A549 (cell line): Measurements from ENCODE around the gene VSTM2B. TPM values are rescaled to one million over a fixed set of nuclear protein-coding genes. Genes with fewer than 3 reads are reported as not detected.
A peak's percentile ranks its signal among the peaks of the same experiment; 100 is the strongest.

Source experiments
- ATAC-seq, 2 experiments: fragments of 200-7000 bp in 1 of 2; fragments of >200 bp in 1 of 2; cut with Nextera tagmentation in 1 of 2; cut with Tn5 transposase in 1 of 2; 3 replicates each; pipeline versions ENCODE4 v1.8.0 to v1.9.1; 2018 to 2020; ENCODE audit warnings: mild to moderate bottlenecking in 1 of 2, moderate library complexity in 1 of 2
- CTCF ChIA-PET: fragments of 300-600 bp; sonication (Branson Sonifier 250); formaldehyde crosslinking; extraction: SDS; loops from one replicate; lab custom pipeline; 2021; ENCODE audit warnings: antibody characterized with exemption, inconsistent platforms; lab: Yijun Ruan, JAX
- POLR2A ChIA-PET: fragments of 350-600 bp; formaldehyde crosslinking; extraction: SDS; loops from one replicate; lab custom pipeline; 2021; ENCODE audit warnings: antibody characterized with exemption, inconsistent platforms; lab: Yijun Ruan, JAX
- DNase-seq, 2 experiments: peaks; one replicate each; pipeline versions ENCODE4 v3.0.0 to v3.0.0-alpha.2; 2011 to 2016; ENCODE audit warnings: low read depth in 1 of 2, low spot score in 1 of 2
- FAIRE-seq: peaks from 2 replicates; lab custom pipeline; 2011; peaks lifted over from hg19 to GRCh38; lab: Jason Lieb, UNC
- H3K27ac ChIP-seq, 2 experiments: fragments of >200 bp; sonication (Bioruptor Twin); formaldehyde crosslinking; 3 replicates each; pipeline ENCODE4 v1.5.1; 2016 to 2017
- H3K4me1 ChIP-seq: fragments of >200 bp; sonication (Bioruptor Twin); formaldehyde crosslinking; 3 replicates; pipeline ENCODE4 v1.6.1; 2016
- H3K4me2 ChIP-seq: fragments of >200 bp; sonication (Bioruptor Twin); formaldehyde crosslinking; 3 replicates; pipeline ENCODE4 v1.6.1; 2016
- H3K4me3 ChIP-seq: fragments of >200 bp; sonication (Bioruptor Twin); formaldehyde crosslinking; 3 replicates; pipeline ENCODE4 v1.5.1; 2016
- H3K9me3 ChIP-seq: fragments of >200 bp; sonication (Bioruptor Twin); formaldehyde crosslinking; 3 replicates; pipeline ENCODE4 v1.6.1; 2016
- CEBPB ChIP-seq, 2 experiments: fragments of >200 bp in 1 of 2; sonication (Bioruptor Twin) in 1 of 2; formaldehyde crosslinking in 1 of 2; IDR thresholded peaks; 2 replicates each; pipeline ENCODE4 v1.6.1; 2012 to 2016
- CHD2 ChIP-seq: fragments of 150-350 bp; IDR thresholded peaks from 2 replicates; pipeline ENCODE4 v1.6.1; 2014; ENCODE audit warnings: low read length; ENCODE audit not compliant: partially characterized antibody
- CHD4 ChIP-seq: fragments of 200-600 bp; sonication (generic); IDR thresholded peaks from 2 replicates; pipeline ENCODE4 v1.6.1; 2016; ENCODE audit warnings: antibody characterized with exemption, mild to moderate bottlenecking, borderline replicate concordance
- EHMT2 ChIP-seq: fragments of 200-600 bp; sonication (generic); IDR thresholded peaks from 2 replicates; pipeline ENCODE4 v1.6.1; 2016; ENCODE audit warnings: antibody characterized with exemption, low read depth, mild to moderate bottlenecking, moderate library complexity
- ELK1 ChIP-seq: fragments of 150-350 bp; IDR thresholded peaks from 2 replicates; pipeline ENCODE4 v1.6.1; 2014; ENCODE audit warnings: low read depth, mild to moderate bottlenecking, low read length
- FOSL2 ChIP-seq, 2 experiments: fragments of 450-650 bp in 1 of 2; fragments of >200 bp in 1 of 2; sonication (Bioruptor Twin) in 1 of 2; formaldehyde crosslinking; IDR thresholded peaks; 2 replicates each; pipeline versions ENCODE4 v1.5.0 to v1.6.1; 2016 to 2020; ENCODE audit warnings: mild to moderate bottlenecking in 1 of 2, moderate library complexity in 1 of 2
- FOXS1 ChIP-seq: fragments of 250-450 bp; sonication (Bioruptor Pico); IDR thresholded peaks from 2 replicates; pipeline ENCODE4 v1.5.0; 2020; ENCODE audit warnings: mild to moderate bottlenecking, moderate library complexity
- HMGXB4 ChIP-seq: fragments of 250-450 bp; sonication (Bioruptor Pico); IDR thresholded peaks from 2 replicates; pipeline ENCODE4 v1.5.0; 2021; ENCODE audit warnings: mild to moderate bottlenecking, moderate library complexity, borderline replicate concordance
- HOXB13 ChIP-seq: fragments of 250-450 bp; sonication (Bioruptor Pico); IDR thresholded peaks from 2 replicates; pipeline ENCODE4 v1.5.0; 2020; ENCODE audit warnings: low read depth, mild to moderate bottlenecking, moderate library complexity
- JUN ChIP-seq, 2 experiments: fragments of >200 bp; sonication (Bioruptor Twin); formaldehyde crosslinking; IDR thresholded peaks; 2 replicates in 1 of 2; 3 replicates in 1 of 2; pipeline ENCODE4 v1.6.1; 2016 to 2017
- KDM1A ChIP-seq: fragments of 200-600 bp; sonication (generic); IDR thresholded peaks from 2 replicates; pipeline ENCODE4 v1.6.1; 2016; ENCODE audit warnings: low read depth, mild to moderate bottlenecking
- MAZ ChIP-seq: fragments of 150-350 bp; IDR thresholded peaks from 2 replicates; pipeline ENCODE4 v1.6.1; 2014; ENCODE audit warnings: antibody characterized with exemption, low read depth, low read length, borderline replicate concordance
- NR3C1 ChIP-seq: fragments of >200 bp; sonication (Bioruptor Twin); formaldehyde crosslinking; IDR thresholded peaks from 3 replicates; pipeline ENCODE4 v1.6.1; 2017
- PBX3 ChIP-seq: IDR thresholded peaks from 2 replicates; pipeline ENCODE4 v1.6.1; 2012
- PHF8 ChIP-seq: fragments of 200-600 bp; sonication (generic); IDR thresholded peaks from 2 replicates; pipeline ENCODE4 v1.6.1; 2016; ENCODE audit warnings: low read depth, mild to moderate bottlenecking, antibody characterized with exemption, moderate library complexity, borderline replicate concordance
- REST ChIP-seq: fragments of 200-600 bp; sonication (generic); IDR thresholded peaks from 2 replicates; pipeline ENCODE4 v1.6.1; 2016; ENCODE audit warnings: antibody characterized with exemption, mild to moderate bottlenecking, moderate library complexity
- ZFP36 ChIP-seq: fragments of 450-650 bp; IDR thresholded peaks from 2 replicates; pipeline ENCODE4 v1.6.1; 2014; ENCODE audit warnings: borderline replicate concordance; ENCODE audit not compliant: partially characterized antibody
- WGBS: methylation state at CpG from one replicate; pipeline ENCODE4 v1.1.6; 2017; ENCODE audit errors: missing lambda C conversion rate; 5-methylcytosine and 5-hydroxymethylcytosine counted together
- polyA plus RNA-seq, 4 experiments: library from polyadenylated mRNA; depleted of rRNA in 3 of 4; stranded (reverse); fragments of >200 nt; fragmentation: RNase III in 1 of 4; extraction: RNeasy Plus Mini Kit Qiagen cat#74134 plus additional on column Dnase treatment in 1 of 4; gene quantifications; 2 replicates in 3 of 4; 3 replicates in 1 of 4; pipeline ENCODE4 v1.2.3, GENCODE V29; 2011 to 2017

The VSTM2B gene
- polyA plus RNA-seq, 2 of the 4 experiments (the other 2 are of a cell fraction) = not detected

GRCh38 chr19:29567366-29567915, 41.6 kb downstream of the VSTM2B start:
- TF ChIP-seq FOXS1 (CRISPR knock-in tag) (no peak), PHF8 (no peak), FOSL2 (IDR thresholded peaks at IDR 0.05) (no peak), FOSL2 (CRISPR knock-in tag; IDR thresholded peaks at IDR 0.05) (no peak), ELK1 (no peak), CHD4 (no peak), ZFP36 (no peak), CEBPB (IDR thresholded peaks at IDR 0.05) (no peak), REST (no peak)
- TF ChIP-seq, all 56 proteins: peak for 0
- Histone ChIP-seq H3K9me3 (no peaks in the 10 kb centered on the region), H3K27ac (no peak overlapping the region), H3K4me1 (no peaks in the 10 kb centered on the region), H3K4me2 (no peak overlapping the region), H3K4me3 (no peak overlapping the region)
- peak in 1 of 2 experiments; percentile 7; a peak in 1 of 6 replicates for ATAC-seq
- no peak for FAIRE-seq
- 0% methylated on average over 2 of the region's 2 CpGs for WGBS
- ChIA-PET CTCF (interaction anchor here (2.4 kb wide), 1 partner anchor 9 kb away, joined by 5 read pairs; no protein-coding TSS in a partner anchor), POLR2A (no interaction called here)
- no peak for DNase-seq

- WGBS = 9% methylated on average over 22 of the region's 22 CpGs
- DNase-seq (no peak), FAIRE-seq (no peak), ATAC-seq (peak in 1 of 2 experiments; percentile 44; a peak in 3 of 6 replicates)
- Histone ChIP-seq H3K27ac (no peak overlapping the region), H3K9me3 (no peaks in the 10 kb centered on the region), H3K4me3 (no peak overlapping the region), H3K4me2 (no peak overlapping the region), H3K4me1 (no peaks in the 10 kb centered on the region)
- POLR2A ChIA-PET = interaction anchor here (1.1 kb wide), 1 partner anchor 38 kb away, joined by 4 read pairs; the partner anchor contains the start of gene POP4
- CTCF ChIA-PET = interaction anchor here (2.4 kb wide), 1 partner anchor 8 kb away, joined by 5 read pairs; no protein-coding TSS in a partner anchor
- TF ChIP-seq MAZ = no peak
- TF ChIP-seq CHD2 = no peak
- no peak for TF ChIP-seq HOXB13 (CRISPR knock-in tag)
- TF ChIP-seq EHMT2 = no peak
- no peak for TF ChIP-seq CHD4
- TF ChIP-seq JUN (IDR thresholded peaks at IDR 0.05) = no peak
- no peak for TF ChIP-seq PBX3
- no peak for TF ChIP-seq NR3C1
- TF ChIP-seq HMGXB4 (CRISPR knock-in tag) = no peak
- TF ChIP-seq KDM1A = no peak
These were observed 42.5 kb downstream of the VSTM2B start for GRCh38 chr19:29568036-29569025.
